ENCODE results near the gene HLA-B. TPM values are rescaled to one million over a fixed set of nuclear protein-coding genes. Genes with fewer than 3 reads are reported as not detected.

Gene HLA-B
- total RNA-seq, 6 experiments from 2014 or later, result 232 to 1,122 (median 585) TPM

- Histone ChIP-seq H3K27ac (no peak overlapping the region), H3K4me1 (no peaks in the 10 kb centered on the region), H3K36me3 (no peaks in the 10 kb centered on the region), H3K9me3 (no peaks in the 10 kb centered on the region), H3K4me3 (no peak overlapping the region), H3K27me3 (no peaks in the 10 kb centered on the region)
- TF ChIP-seq POLR2A (IDR thresholded peaks at IDR 0.05), result no peak
- TF ChIP-seq, protein P1, sequence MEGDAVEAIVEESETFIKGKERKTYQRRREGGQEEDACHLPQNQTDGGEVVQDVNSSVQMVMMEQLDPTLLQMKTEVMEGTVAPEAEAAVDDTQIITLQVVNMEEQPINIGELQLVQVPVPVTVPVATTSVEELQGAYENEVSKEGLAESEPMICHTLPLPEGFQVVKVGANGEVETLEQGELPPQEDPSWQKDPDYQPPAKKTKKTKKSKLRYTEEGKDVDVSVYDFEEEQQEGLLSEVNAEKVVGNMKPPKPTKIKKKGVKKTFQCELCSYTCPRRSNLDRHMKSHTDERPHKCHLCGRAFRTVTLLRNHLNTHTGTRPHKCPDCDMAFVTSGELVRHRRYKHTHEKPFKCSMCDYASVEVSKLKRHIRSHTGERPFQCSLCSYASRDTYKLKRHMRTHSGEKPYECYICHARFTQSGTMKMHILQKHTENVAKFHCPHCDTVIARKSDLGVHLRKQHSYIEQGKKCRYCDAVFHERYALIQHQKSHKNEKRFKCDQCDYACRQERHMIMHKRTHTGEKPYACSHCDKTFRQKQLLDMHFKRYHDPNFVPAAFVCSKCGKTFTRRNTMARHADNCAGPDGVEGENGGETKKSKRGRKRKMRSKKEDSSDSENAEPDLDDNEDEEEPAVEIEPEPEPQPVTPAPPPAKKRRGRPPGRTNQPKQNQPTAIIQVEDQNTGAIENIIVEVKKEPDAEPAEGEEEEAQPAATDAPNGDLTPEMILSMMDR (IDR thresholded peaks at IDR 0.05), result no peak
- ATAC-seq (no peak), DNase-seq (no peak)
- intact Hi-C loops (cut with DNase I), result no loop called here
Measured at GRCh38 chr6:31321820-31322219, 35.2 kb downstream of the HLA-B start.

GRCh38 chr6:31321005-31321707 lies 35.8 kb downstream of the HLA-B start:
- ATAC-seq (no peak), DNase-seq (no peak)
- TF ChIP-seq, protein P1 (IDR thresholded peaks at IDR 0.05), result no peak
- TF ChIP-seq POLR2A (IDR thresholded peaks at IDR 0.05), result no peak
- 0% methylated on average over 1 of the region's 1 CpG for WGBS (ENCODE audit: insufficient coverage, low coverage, low lambda C conversion rate, missing lambda C conversion rate)
- Histone ChIP-seq H3K27ac (no peak overlapping the region), H3K36me3 (no peaks in the 10 kb centered on the region), H3K27me3 (no peaks in the 10 kb centered on the region), H3K4me3 (no peak overlapping the region), H3K4me1 (no peaks in the 10 kb centered on the region), H3K9me3 (no peaks in the 10 kb centered on the region)
- intact Hi-C loops (cut with DNase I), result no loop called here

GRCh38 chr6:31317036-31317435 lies 39.9 kb downstream of the HLA-B start:
- TF ChIP-seq, protein P1 (IDR thresholded peaks at IDR 0.05), result no peak
- no peak for TF ChIP-seq POLR2A (IDR thresholded peaks at IDR 0.05)
- intact Hi-C loops (cut with DNase I), result no loop called here
- 20% methylated on average over 2 of the region's 2 CpGs for WGBS (ENCODE audit: insufficient coverage, low coverage, low lambda C conversion rate, missing lambda C conversion rate)
- no peaks in the 10 kb centered on the region for H3K27me3 ChIP-seq
- ATAC-seq, result no peak
- DNase-seq, result no peak
- no peaks in the 10 kb centered on the region for H3K9me3 ChIP-seq
- H3K36me3 ChIP-seq, result no peaks in the 10 kb centered on the region
- no peak overlapping the region for H3K4me3 ChIP-seq
- no peaks in the 10 kb centered on the region for H3K4me1 ChIP-seq
- no peak overlapping the region for H3K27ac ChIP-seq

GRCh38 chr6:31309641-31310040 lies 47.3 kb downstream of the HLA-B start:
- Histone ChIP-seq H3K36me3 (no peaks in the 10 kb centered on the region), H3K27ac (no peak overlapping the region), H3K4me1 (no peaks in the 10 kb centered on the region), H3K9me3 (no peaks in the 10 kb centered on the region), H3K4me3 (no peak overlapping the region), H3K27me3 (peaks cover 0 to 14% of the 10 kb centered on the region in 2 donors)
- ATAC-seq (no peak), DNase-seq (no peak)
- 49% methylated on average over 2 of the region's 2 CpGs for WGBS (ENCODE audit: insufficient coverage, low coverage, low lambda C conversion rate, missing lambda C conversion rate)
- intact Hi-C loops (cut with DNase I), result no loop called here
- TF ChIP-seq, protein P1 (IDR thresholded peaks at IDR 0.05), result no peak
- TF ChIP-seq POLR2A (IDR thresholded peaks at IDR 0.05), result no peak

DNA sequence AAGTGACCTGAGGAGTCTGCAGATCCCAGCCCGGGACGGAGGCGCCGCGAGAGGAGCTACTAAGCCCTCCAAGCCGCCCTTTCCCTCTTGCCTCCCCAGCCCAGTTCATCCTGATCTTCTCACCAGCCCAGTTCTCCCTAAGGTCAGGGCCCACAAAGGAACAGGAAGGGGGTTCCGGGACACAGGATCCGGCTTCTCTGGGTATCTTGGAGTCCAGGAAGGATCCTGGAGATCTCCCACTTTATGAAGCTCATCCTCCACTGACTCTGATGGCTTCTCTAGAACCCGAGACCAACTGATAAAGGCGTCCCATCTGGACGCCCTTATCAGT lies 48.2 kb downstream of the HLA-B start:
- no peak overlapping the region for H3K4me3 ChIP-seq
- peaks cover 0 to 14% of the 10 kb centered on the region in 2 donors for H3K27me3 ChIP-seq
- TF ChIP-seq, protein P1 (IDR thresholded peaks at IDR 0.05), result no peak
- no peak for TF ChIP-seq POLR2A (IDR thresholded peaks at IDR 0.05)
- no peaks in the 10 kb centered on the region for H3K9me3 ChIP-seq
- no peaks in the 10 kb centered on the region for H3K36me3 ChIP-seq
- H3K4me1 ChIP-seq, result no peaks in the 10 kb centered on the region
- no peak for DNase-seq
- WGBS (ENCODE audit: insufficient coverage, low coverage, low lambda C conversion rate, missing lambda C conversion rate), result 35% methylated on average over 4 of the region's 11 CpGs
- intact Hi-C loops (cut with DNase I), result no loop called here
- ATAC-seq, result peak in 1 of 4 donors; percentile 38
- H3K27ac ChIP-seq, result no peak overlapping the region

All from right lobe of liver (tissue), 6 donors.